HG03108 (cell line): ENCODE data around the gene SPATA13.
A peak's percentile ranks its signal among the peaks of the same experiment; 100 is the strongest.

Source experiments
- ATAC-seq: cut with Tn5 transposase; IDR thresholded peaks from one replicate; pipeline ENCODE4 v1.9.1; 2021; ENCODE audit warnings: moderate library complexity; ENCODE audit not compliant: unreplicated experiment

Gene SPATA13

GRCh38 chr13:24250376-24251057, 90.0 kb downstream of the SPATA13 start:
- ATAC-seq: no peak

- ATAC-seq: no peak
Observed at GRCh38 chr13:24251525-24251924, 91.0 kb downstream of the SPATA13 start.

- no peak for ATAC-seq
Observed at GRCh38 chr13:24252136-24252535, 91.6 kb downstream of the SPATA13 start.

- no peak for ATAC-seq
Observed at GRCh38 chr13:24253520-24254145, 93.1 kb downstream of the SPATA13 start.

GRCh38 chr13:24254146-24254841, 93.8 kb downstream of the SPATA13 start:
- ATAC-seq: no peak

- no peak for ATAC-seq
Observed at GRCh38 chr13:24257497-24257896, 97.0 kb downstream of the SPATA13 start.

- no peak for ATAC-seq
Observed at GRCh38 chr13:24261566-24261965, 101.0 kb downstream of the SPATA13 start.

- no peak for ATAC-seq
Observed at GRCh38 chr13:24263632-24264031, 103.1 kb downstream of the SPATA13 start.

GRCh38 chr13:24264976-24265375, 104.5 kb downstream of the SPATA13 start:
- ATAC-seq: peak; percentile 76

- no peak for ATAC-seq
Observed at GRCh38 chr13:24265453-24265852, 104.9 kb downstream of the SPATA13 start.

- no peak for ATAC-seq
Observed at GRCh38 chr13:24267274-24267673, 106.8 kb downstream of the SPATA13 start.

GRCh38 chr13:24267801-24268200, 107.3 kb downstream of the SPATA13 start:
- ATAC-seq: no peak

GRCh38 chr13:24269821-24270220, 109.3 kb downstream of the SPATA13 start:
- no peak for ATAC-seq

- ATAC-seq: peak; percentile 44
Observed at GRCh38 chr13:24270639-24271141, 110.2 kb downstream of the SPATA13 start.

- no peak for ATAC-seq
Observed at GRCh38 chr13:24271231-24271600, 110.7 kb downstream of the SPATA13 start.

- ATAC-seq: peak; percentile 44
Observed at GRCh38 chr13:24271601-24272451, 111.3 kb downstream of the SPATA13 start.

- ATAC-seq: no peak
Observed at GRCh38 chr13:24272452-24273161, 112.1 kb downstream of the SPATA13 start.

GRCh38 chr13:24273926-24274325, 113.4 kb downstream of the SPATA13 start:
- ATAC-seq: no peak

- peak; percentile 60 for ATAC-seq
Observed at GRCh38 chr13:24274452-24275021, 114.0 kb downstream of the SPATA13 start.

- ATAC-seq: no peak
Observed at GRCh38 chr13:24275041-24275440, 114.5 kb downstream of the SPATA13 start.
